CMK (cell line): ENCODE data around the gene AURKAIP1.
"Not testable (repeated sequence)": the region's sequence is repeated elsewhere in the genome, so short reads cannot be mapped to it uniquely, and the experiment has no call there.

Experiments
- DNase-seq: peaks from one replicate; pipeline ENCODE4 v3.0.0-alpha.2; 2010; ENCODE audit warnings: low read depth

AURKAIP1 gene

GRCh38 chr1:1387098-1388077 lies 12.4 kb upstream of the AURKAIP1 start:
- no peak for DNase-seq

GRCh38 chr1:1385931-1386330 lies 10.9 kb upstream of the AURKAIP1 start:
- DNase-seq: no peak

- DNase-seq: not testable (repeated sequence)
Measured at GRCh38 chr1:1385339-1385738, 10.3 kb upstream of the AURKAIP1 start.

- no peak for DNase-seq
Measured at GRCh38 chr1:1381294-1381693, 6.3 kb upstream of the AURKAIP1 start.

- DNase-seq: no peak
Measured at GRCh38 chr1:1380860-1381259, 5.9 kb upstream of the AURKAIP1 start.

- no peak for DNase-seq
Measured at GRCh38 chr1:1377540-1378205, 2.7 kb upstream of the AURKAIP1 start.

DNA sequence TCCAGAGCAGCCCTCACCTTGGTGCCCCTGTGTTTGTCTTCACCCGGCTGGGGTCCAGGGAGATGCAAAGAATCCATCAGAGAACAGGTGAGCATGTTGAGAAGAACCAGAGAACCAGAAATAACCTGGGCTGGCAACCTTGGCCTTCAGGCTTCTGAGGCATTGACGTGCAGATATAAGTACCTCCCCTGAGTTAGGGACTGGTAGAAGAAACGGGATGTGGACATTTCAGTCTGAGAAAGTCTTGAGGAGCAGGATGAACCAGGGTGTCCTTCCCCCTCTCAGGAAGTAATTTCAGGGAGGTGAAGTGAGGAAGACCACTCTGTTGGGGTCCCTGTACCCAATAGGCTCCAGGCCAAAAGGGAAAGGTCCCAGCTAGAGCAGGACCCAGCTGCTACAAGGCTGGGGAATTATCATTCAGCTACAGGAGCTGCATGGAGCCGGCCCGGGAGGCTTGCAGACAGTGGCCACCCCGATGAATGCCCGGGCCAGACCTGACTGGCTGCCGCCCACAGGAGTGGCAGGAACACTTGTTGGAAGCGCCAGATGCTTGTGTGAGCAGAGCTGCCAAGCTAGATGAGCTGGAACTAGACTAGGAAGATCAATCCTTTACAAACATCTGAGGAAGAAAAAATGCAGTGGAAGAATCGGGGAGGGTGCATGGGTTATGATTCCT lies 1.7 kb upstream of the AURKAIP1 start:
- no peak for DNase-seq

DNA sequence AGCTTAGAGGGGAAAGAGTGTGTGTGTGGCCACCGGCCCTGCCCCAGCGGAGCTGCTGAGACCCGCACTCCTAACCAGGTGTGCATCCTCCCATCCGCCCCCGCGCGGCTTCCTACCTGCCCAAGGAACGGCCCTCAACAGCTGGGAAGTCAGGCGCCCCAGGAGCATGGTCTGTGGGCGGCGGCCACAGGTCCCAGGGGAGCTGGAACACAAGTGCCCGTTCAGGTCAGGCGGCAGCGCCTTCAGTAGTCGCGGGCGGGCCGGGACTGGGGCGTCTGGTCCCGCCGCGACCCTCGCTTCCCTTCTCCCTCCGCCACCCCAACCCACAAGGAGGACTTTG lies 448 bp downstream of the AURKAIP1 start:
- DNase-seq: no peak

- DNase-seq: no peak
Measured at GRCh38 chr1:1373815-1374588, 1.0 kb downstream of the AURKAIP1 start.

GRCh38 chr1:1373051-1373814 lies 1.8 kb downstream of the AURKAIP1 start:
- no peak for DNase-seq

DNA sequence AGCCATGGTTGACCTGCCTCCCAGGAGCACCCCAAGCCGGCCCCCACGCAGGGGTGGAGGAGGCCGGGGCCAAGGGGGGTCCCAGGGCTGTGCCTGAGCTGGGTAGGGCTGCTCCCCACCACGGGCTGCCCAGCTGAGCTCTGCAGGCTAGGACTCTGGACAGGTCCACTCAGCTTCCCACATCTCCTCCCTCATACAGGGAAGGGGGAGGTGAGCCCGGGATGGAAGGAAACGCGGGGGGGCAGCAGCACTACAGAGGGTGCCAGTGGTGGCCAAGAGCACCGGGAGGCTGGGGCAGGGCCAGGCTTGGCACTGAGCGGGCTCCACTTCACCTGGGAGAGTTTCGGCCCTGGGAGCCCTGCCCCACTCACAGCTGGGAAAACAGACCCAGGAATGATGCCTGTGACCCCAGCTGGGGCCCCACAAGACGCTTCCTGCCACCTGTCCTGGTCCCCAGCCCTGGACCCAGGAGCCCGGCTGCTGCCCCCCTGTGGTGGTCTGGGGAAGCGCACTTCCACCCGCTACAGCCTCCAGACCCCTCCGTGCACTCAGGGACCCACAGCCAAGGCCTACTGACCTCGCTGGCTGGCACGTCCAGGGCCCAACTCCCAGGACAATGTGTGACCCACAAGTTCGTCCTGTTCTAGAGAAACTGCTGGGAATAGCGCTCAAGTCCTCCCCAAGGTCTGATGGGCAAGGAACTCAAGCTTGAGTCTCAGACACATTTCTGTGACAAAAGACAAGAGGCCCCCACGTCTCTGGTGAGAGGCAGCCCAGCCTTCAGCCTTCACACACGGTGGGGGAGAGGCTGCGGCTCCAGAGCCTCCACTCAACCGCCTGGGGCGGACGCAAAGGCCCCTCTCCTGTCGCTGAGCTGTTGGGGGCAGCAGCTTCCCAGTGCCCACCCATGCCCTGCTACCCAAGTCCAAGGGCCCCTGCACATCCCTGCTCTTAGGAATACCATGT lies 3.0 kb downstream of the AURKAIP1 start:
- DNase-seq: no peak

DNA sequence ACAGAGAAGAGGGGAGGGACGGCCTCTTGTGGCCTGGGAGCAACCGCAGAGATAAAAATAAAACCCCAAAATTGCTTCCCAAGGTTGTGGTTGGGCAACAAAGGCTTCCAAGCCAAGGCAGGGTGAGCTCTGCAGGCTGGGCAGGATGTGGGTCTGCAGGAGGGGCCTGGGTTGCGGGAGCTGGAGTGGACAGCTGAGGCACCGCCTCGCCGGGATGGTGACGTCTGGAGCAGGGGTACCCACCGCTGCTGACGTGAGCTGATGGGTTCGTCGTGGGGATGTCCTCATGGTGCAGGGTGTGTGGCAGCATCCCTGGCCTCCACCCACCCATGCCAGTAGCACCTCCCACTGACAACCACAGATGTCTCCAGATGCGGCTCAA lies 3.7 kb downstream of the AURKAIP1 start:
- peak; percentile 89 for DNase-seq

DNA sequence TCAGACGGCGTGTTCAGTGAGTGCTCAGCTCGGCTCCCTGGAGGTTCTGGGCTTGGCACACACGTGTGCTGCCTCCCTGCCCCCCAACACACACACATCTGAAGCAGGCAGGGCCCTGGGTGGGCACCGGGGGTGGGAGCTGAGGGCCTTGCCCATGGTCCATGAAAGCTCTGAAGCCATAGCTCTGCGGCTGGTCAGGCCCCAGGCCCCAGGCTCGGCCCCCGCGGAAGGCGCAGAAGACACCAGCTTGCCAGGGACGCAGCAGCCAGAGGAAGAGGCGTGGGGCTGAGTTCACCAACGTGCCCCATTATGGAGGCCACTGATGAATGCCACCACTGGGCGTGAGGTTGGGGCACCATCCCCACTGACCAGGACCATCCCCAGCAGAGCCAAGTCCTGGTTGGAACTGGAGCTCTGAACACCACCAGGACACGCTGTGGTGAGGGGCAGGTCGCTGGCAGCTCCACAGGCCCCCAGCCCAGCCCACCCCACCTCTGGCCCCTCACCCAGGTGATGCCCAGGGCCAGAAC lies 4.2 kb downstream of the AURKAIP1 start:
- no peak for DNase-seq

DNA sequence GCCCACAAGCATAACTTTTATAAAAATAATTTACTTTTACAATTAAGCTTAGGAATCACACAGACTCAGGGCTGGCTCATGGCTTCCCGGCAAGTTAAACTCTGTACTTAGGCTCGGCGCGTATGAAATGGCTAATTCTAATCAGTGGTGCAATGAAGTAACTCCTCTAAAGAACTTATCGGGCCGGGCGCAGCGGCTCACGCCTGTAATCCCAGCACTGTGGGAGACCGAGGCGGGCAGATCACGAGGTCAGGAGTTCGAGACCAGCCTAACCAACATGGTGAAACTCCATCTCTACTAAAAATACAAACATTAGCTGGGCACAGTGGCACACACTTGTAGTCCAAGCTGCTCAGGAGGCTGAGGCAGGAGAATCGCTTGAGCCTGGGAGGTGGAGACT lies 4.9 kb downstream of the AURKAIP1 start:
- not testable (repeated sequence) for DNase-seq

- DNase-seq: no peak
Measured at GRCh38 chr1:1367315-1367714, 7.7 kb downstream of the AURKAIP1 start.

GRCh38 chr1:1366699-1367066 lies 8.3 kb downstream of the AURKAIP1 start:
- DNase-seq: no peak

DNA sequence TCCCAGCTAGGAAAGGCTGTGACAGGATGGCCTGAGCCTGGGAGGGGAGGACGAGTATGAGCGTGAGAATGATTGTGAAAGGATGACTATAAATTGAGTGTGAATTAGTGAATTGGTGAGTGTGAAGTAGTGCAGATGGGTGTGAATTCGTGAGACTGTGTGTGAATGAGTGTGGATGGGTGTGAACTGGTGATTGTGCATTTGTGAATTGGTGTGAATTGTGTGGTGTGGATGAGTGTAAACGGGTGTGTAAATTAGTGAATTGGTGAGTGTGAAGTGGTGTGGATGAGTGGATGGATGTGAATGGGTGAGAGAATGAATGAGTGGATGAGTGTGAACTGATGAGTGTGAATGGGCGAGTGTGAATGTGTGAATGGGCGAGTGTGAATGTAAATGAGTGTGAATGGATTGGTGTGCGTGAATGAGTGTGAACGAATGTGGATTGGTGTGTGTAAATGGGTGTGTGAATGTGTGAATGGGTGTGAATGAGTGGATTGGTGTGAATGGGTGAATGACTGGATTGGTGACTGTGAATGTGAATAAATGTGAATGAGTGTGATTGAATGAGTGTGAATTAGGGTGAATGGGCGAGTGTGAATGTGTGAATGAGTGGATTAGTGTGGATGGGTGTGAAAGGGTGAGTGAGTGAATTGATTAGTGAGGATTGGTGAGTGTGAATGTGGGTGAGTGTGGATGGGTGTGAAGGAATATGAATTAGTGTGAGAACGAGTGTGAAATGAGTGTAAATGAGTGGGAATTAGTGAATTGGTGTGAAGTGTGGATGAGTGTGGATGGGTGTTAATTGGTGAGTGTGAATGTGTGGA lies 8.9 kb downstream of the AURKAIP1 start:
- no peak for DNase-seq

DNA sequence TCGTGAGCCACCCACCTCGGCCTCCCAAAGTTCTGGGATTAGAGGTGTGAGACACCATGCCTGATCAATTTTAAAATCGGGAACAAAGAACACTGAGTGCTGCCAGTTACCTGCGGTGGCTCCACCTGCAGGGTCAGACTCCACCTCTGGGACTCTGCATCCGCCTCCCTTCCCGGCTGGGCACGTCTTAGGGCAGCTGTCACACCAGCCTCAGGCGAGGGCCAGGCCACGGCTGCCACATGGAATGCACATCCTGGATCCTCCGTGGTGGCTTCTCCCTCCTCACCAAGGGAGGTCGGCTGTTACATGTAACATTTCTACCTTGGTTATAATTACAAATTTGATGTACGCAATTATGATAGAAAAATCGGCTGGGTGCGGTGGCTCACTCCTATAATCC lies 10.7 kb downstream of the AURKAIP1 start:
- no peak for DNase-seq

DNA sequence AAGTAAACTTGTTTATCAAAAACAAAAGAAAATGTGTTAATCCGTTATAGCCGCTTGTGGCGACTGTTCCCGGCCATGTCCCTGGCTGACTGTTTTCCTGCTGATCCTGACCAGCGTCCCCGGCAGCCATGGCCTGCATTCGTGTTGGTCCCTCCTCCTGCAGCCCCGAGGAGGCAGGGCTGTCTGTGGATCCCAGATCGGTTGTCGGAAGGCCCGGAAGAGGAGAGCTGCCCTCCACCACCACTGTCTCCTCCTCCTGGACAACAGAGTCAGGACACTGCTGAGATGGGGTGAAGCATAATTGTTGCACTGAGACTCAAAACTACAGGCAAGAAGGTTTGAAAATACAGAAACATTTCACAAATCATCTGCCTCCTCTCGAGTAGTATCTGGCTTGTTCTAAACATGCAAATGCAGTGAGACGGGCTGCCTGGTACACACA lies 13.0 kb downstream of the AURKAIP1 start:
- no peak for DNase-seq
